ENCODE data around the gene OR51V1. TPM values are rescaled to one million over a fixed set of nuclear protein-coding genes. Genes with fewer than 3 reads are reported as not detected.
"Not testable (repeated sequence)": the region's sequence is repeated elsewhere in the genome, so short reads cannot be mapped to it uniquely, and the experiment has no call there.

Gene OR51V1
- total RNA-seq, 2 donors from 2014 or later, result not detected

DNA sequence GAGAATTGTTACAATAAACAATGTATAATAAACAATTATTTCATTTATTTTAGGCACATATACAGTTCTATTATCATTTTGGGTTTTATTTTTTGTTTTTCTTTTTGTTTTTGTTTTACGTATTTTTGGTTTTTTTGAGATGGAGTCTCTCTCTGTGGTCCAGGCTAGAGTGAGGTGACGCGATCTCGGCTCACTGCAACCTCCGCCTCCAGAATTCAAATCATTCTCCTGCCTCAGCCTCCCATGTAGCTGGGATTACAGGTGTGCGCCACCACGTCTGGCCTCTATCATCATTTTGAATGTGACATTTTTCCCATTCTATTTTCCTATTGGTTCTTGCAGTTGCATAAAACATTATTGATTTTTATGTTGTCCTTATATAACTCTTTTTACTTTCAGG is 25.5 kb downstream of the OR51V1 start:
- no peaks in the 10 kb centered on the region for H3K27me3 Mint-ChIP-seq
- H3K27ac Mint-ChIP-seq, result no peak overlapping the region
- no peak overlapping the region for H3K4me3 Mint-ChIP-seq
- no peaks in the 10 kb centered on the region for H3K36me3 Mint-ChIP-seq
- DNase-seq (ENCODE audit: low spot score) (no peak), ATAC-seq (no peak)
- peaks cover 4% of the 10 kb centered on the region for H3K9me3 Mint-ChIP-seq
- H3K4me1 Mint-ChIP-seq (ENCODE audit: low read depth in 2 of 2), result no peaks in the 10 kb centered on the region

- H3K36me3 Mint-ChIP-seq, result no peaks in the 10 kb centered on the region
- H3K4me1 Mint-ChIP-seq (ENCODE audit: low read depth in 2 of 2), result no peaks in the 10 kb centered on the region
- no peaks in the 10 kb centered on the region for H3K27me3 Mint-ChIP-seq
- DNase-seq (ENCODE audit: low spot score), result no peak
- ATAC-seq, result no peak
- H3K27ac Mint-ChIP-seq, result no peak overlapping the region
- no peak overlapping the region for H3K4me3 Mint-ChIP-seq
- H3K9me3 Mint-ChIP-seq, result peaks cover 4% of the 10 kb centered on the region
Measured at GRCh38 chr11:5171856-5172255, 28.6 kb downstream of the OR51V1 start.

- not testable (repeated sequence) for ATAC-seq; DNase-seq (ENCODE audit: low spot score); H3K27ac Mint-ChIP-seq; H3K27me3 Mint-ChIP-seq; H3K4me1 Mint-ChIP-seq (ENCODE audit: low read depth in 2 of 2); H3K4me3 Mint-ChIP-seq; H3K36me3 Mint-ChIP-seq
- peaks cover 14% of the 10 kb centered on the region for H3K9me3 Mint-ChIP-seq
Measured at GRCh38 chr11:5165898-5166297, 34.6 kb downstream of the OR51V1 start.

DNA sequence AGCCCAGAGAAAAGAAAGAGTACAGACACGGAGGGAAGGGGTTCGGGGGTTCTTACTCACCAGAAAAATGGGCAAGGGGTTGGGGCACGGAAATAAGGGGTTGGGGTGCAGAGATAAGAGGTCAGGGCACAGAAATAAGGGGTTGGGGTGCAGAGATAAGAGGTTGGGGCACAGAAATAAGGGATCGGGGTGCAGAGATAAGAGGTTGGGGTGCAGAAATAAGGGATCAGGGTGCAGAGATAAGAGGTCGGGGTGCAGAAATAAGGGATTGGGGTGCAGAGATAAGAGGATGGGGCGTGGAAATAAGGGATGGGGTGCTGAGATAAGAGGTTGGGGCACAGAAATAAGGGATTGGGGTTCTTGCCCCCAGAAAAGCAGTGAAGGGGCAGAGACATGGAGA is 35.7 kb downstream of the OR51V1 start:
- H3K4me1 Mint-ChIP-seq (ENCODE audit: low read depth in 2 of 2); H3K27ac Mint-ChIP-seq; ATAC-seq; H3K27me3 Mint-ChIP-seq; DNase-seq (ENCODE audit: low spot score); H3K36me3 Mint-ChIP-seq; H3K4me3 Mint-ChIP-seq: not testable (repeated sequence)
- H3K9me3 Mint-ChIP-seq, result peaks cover 15% of the 10 kb centered on the region

GRCh38 chr11:5161045-5161444 is 39.4 kb downstream of the OR51V1 start:
- H3K9me3 Mint-ChIP-seq, result peaks cover 15% of the 10 kb centered on the region
- not testable (repeated sequence) for ATAC-seq; H3K27ac Mint-ChIP-seq; H3K36me3 Mint-ChIP-seq; H3K27me3 Mint-ChIP-seq; H3K4me3 Mint-ChIP-seq; H3K4me1 Mint-ChIP-seq (ENCODE audit: low read depth in 2 of 2); DNase-seq (ENCODE audit: low spot score)

- not testable (repeated sequence) for H3K27ac Mint-ChIP-seq; H3K4me1 Mint-ChIP-seq (ENCODE audit: low read depth in 2 of 2); H3K4me3 Mint-ChIP-seq; H3K27me3 Mint-ChIP-seq; H3K36me3 Mint-ChIP-seq; ATAC-seq; DNase-seq (ENCODE audit: low spot score)
- H3K9me3 Mint-ChIP-seq, result peaks cover 15% of the 10 kb centered on the region
Measured at GRCh38 chr11:5160217-5160616, 40.3 kb downstream of the OR51V1 start.

DNA sequence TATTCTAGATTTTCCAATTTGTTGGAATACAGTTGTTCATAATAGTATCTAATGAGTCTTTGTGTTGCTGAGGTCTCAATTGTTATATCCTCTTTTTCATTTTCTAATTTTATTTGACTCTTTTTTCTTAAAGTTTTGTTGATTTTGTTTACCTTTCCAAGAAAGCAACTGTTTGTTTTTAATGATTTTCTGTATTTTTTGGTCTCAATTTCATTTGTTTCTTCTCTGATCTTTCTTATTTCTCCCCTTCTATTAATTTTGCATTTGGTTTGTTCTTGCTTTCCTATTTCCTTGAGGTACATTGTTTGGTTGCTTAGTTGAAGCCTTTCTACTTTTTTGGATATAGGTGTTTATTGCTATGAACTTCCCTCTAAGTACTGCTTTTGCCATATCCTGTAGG is 40.7 kb downstream of the OR51V1 start:
- Mint-ChIP-seq H3K27ac (no peak overlapping the region), H3K27me3 (peaks cover 0 to 6% of the 10 kb centered on the region in 2 donors), H3K4me1 (ENCODE audit: low read depth in 2 of 2) (no peaks in the 10 kb centered on the region), H3K36me3 (no peaks in the 10 kb centered on the region), H3K9me3 (peaks cover 15% of the 10 kb centered on the region), H3K4me3 (no peak overlapping the region)
- ATAC-seq (no peak), DNase-seq (ENCODE audit: low spot score) (no peak)

- no peaks in the 10 kb centered on the region for H3K36me3 Mint-ChIP-seq
- ATAC-seq (no peak), DNase-seq (ENCODE audit: low spot score) (no peak)
- no peaks in the 10 kb centered on the region for H3K4me1 Mint-ChIP-seq (ENCODE audit: low read depth in 2 of 2)
- no peaks in the 10 kb centered on the region for H3K27me3 Mint-ChIP-seq
- no peaks in the 10 kb centered on the region for H3K9me3 Mint-ChIP-seq
- H3K4me3 Mint-ChIP-seq, result no peak within 1 kb of the TSS
- H3K27ac Mint-ChIP-seq, result no peak within 1 kb of the TSS
Measured at GRCh38 chr11:5154657-5155056, 45.8 kb downstream of the OR51V1 start, which contains the start of gene OR52A1. OR52A1 (minus strand) TSS chr11:5154757; CDS start chr11:5152369, 2,388 bp downstream.

GRCh38 chr11:5153574-5154431 is 46.7 kb downstream of the OR51V1 start:
- Mint-ChIP-seq H3K36me3 (no peaks in the 10 kb centered on the region), H3K27ac (no peak overlapping the region), H3K4me3 (no peak overlapping the region), H3K27me3 (no peaks in the 10 kb centered on the region), H3K4me1 (ENCODE audit: low read depth in 2 of 2) (no peaks in the 10 kb centered on the region), H3K9me3 (no peaks in the 10 kb centered on the region)
- DNase-seq (ENCODE audit: low spot score) (no peak), ATAC-seq (no peak)

DNA sequence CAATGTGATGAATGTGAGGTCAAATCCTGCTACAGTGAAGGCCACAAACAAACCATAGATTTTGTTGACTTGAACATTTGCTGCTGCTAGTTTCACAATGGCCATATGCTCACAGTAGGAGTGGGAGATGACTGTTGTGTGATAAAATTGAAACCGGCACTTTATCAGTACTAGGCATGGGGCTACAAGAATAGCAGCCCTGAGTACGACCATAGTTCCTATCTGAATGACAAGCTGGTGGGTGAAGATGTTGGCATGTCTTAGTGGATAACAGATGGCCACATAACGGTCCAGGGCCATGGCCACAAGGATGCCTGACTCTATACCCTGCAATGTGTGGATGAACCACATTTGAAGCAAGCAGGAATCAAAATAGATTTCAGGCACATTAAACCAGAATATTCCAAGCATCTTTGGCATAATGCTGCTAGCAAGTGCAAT is 48.7 kb downstream of the OR51V1 start:
- Mint-ChIP-seq H3K36me3 (no peaks in the 10 kb centered on the region), H3K27ac (no peak overlapping the region), H3K9me3 (no peaks in the 10 kb centered on the region), H3K4me3 (no peak overlapping the region), H3K4me1 (ENCODE audit: low read depth in 2 of 2) (no peaks in the 10 kb centered on the region), H3K27me3 (no peaks in the 10 kb centered on the region)
- no peak for DNase-seq (ENCODE audit: low spot score)
- no peak for ATAC-seq

Other genes with a start within 250 kb of the OR51V1 start
- not detected for gene OR51A2, start 245.0 kb downstream of the OR51V1 start, total RNA-seq
- not detected for gene OR51L1, start 205.8 kb downstream of the OR51V1 start, total RNA-seq
- not detected for gene OR52J3, start 154.2 kb downstream of the OR51V1 start, total RNA-seq
- not detected for gene OR52E2, start 141.1 kb downstream of the OR51V1 start, total RNA-seq
- gene OR52E1, start 131.1 kb downstream of the OR51V1 start, total RNA-seq, result not detected
- not detected for gene OR52A5, start 62.3 kb downstream of the OR51V1 start, total RNA-seq
- gene OR52A1, start 45.9 kb downstream of the OR51V1 start, total RNA-seq, result not detected
- not detected for gene HBB, start 26.4 kb upstream of the OR51V1 start, total RNA-seq
- not detected for gene HBD, start 33.8 kb upstream of the OR51V1 start, total RNA-seq
- not detected for gene HBG1, start 49.2 kb upstream of the OR51V1 start, total RNA-seq
- gene HBG2, start 54.1 kb upstream of the OR51V1 start, total RNA-seq, result not detected
- gene HBE1, start 69.3 kb upstream of the OR51V1 start, total RNA-seq, result not detected
- not detected for gene OR51B4, start 101.3 kb upstream of the OR51V1 start, total RNA-seq
- not detected for gene OR51B2, start 123.6 kb upstream of the OR51V1 start, total RNA-seq
- gene OR51B5, start 142.8 kb upstream of the OR51V1 start, total RNA-seq, result not detected
- not detected for gene OR51B6, start 150.8 kb upstream of the OR51V1 start, total RNA-seq
- gene OR51M1, start 183.1 kb upstream of the OR51V1 start, total RNA-seq, result not detected
- gene OR51Q1, start 221.4 kb upstream of the OR51V1 start, total RNA-seq, result not detected
- gene OR51I1, start 240.8 kb upstream of the OR51V1 start, total RNA-seq, result not detected
- gene OR51I2, start 248.6 kb upstream of the OR51V1 start, total RNA-seq, result not detected

Data from natural killer cell treated with Interleukin-12 subunit alpha and Interleukin-12 subunit beta and Interleukin-15 and Interleukin-18, amount 100 ng/mL, for 72 hours (primary cell).